Mucosa of descending colon (tissue), 3 donors: ENCODE measurements around the gene TVP23A. TPM values are rescaled to one million over a fixed set of nuclear protein-coding genes. Genes with fewer than 3 reads are reported as not detected.

Experiments used
- ATAC-seq: fragments of 200-7000 bp; cut with Tn5 transposase; one replicate; pipeline ENCODE4 v1.9.1; 2020; ENCODE audit warnings: mild to moderate bottlenecking, moderate library complexity
- DNase-seq, 3 donors: peaks; one replicate each; pipeline ENCODE4 v3.0.0-alpha.2; 2020
- H3K36me3 ChIP-seq: fragments of 200-600 bp; one replicate; pipeline ENCODE4 v1.8.0; 2021; ENCODE audit warnings: low read depth, mild to moderate bottlenecking
- H3K4me1 ChIP-seq: fragments of 200-600 bp; one replicate; pipeline ENCODE4 v1.8.0; 2021; ENCODE audit warnings: low read depth, mild to moderate bottlenecking
- H3K4me3 ChIP-seq: fragments of 200-600 bp; one replicate; pipeline ENCODE4 v1.8.0; 2021; ENCODE audit warnings: mild to moderate bottlenecking
- H3K9me3 ChIP-seq: fragments of 200-600 bp; one replicate; pipeline ENCODE4 v1.8.0; 2021; ENCODE audit warnings: mild to moderate bottlenecking
- intact Hi-C, 2 donors: fragments of 100-400 bp; cut with DNase I in 1 of 2; cut with micrococcal nuclease in 1 of 2; formaldehyde crosslinking; loops; one replicate each; pipeline versions ENCODE4 v1.11.0 to v1.11.1; 2022; cut with DNase I, micrococcal nuclease
- long read RNA-seq, 2 donors: library from polyadenylated mRNA; unstranded; transcript quantifications; one replicate each; pipeline ENCODE4 v2.0.0, GENCODE V29; 2019 to 2021
- total RNA-seq, 3 donors: library from RNA; stranded (reverse); fragmentation: NEBNext Ultra II Directional in 2 of 3; extraction: Animal tissue kit (Norgen Biotek cat#: 25700) in 2 of 3; gene quantifications; one replicate each; pipeline versions ENCODE4 v1.2.1 to v1.2.4, GENCODE V29; 2021 to 2023
- TF ChIP-seq, protein P1 (sequence below): fragments of 200-600 bp; IDR thresholded peaks from one replicate; pipeline ENCODE4 v1.8.0; 2022; ENCODE audit warnings: antibody characterized with exemption, mild to moderate bottlenecking
- donor health status: DM: no; HTN: no; CAD: no; lungs with moderate emphysema.
- donor health status: DM: no; HTN: no; CAD: no.
- donor health status: DM: no; HTN: yes; CAD: no.

Gene TVP23A
- under 1 TPM in 2 of 3 donors, not detected in 1; 0.14 to 0.60 TPM for total RNA-seq
- long read RNA-seq, donor 1, partial matches to known transcripts, result 0 of 1 reads
- long read RNA-seq, donor 1, other reads (novel, unspliced or antisense), result 1 of 1 reads
- long read RNA-seq, donor 2, result 0 reads

DNA sequence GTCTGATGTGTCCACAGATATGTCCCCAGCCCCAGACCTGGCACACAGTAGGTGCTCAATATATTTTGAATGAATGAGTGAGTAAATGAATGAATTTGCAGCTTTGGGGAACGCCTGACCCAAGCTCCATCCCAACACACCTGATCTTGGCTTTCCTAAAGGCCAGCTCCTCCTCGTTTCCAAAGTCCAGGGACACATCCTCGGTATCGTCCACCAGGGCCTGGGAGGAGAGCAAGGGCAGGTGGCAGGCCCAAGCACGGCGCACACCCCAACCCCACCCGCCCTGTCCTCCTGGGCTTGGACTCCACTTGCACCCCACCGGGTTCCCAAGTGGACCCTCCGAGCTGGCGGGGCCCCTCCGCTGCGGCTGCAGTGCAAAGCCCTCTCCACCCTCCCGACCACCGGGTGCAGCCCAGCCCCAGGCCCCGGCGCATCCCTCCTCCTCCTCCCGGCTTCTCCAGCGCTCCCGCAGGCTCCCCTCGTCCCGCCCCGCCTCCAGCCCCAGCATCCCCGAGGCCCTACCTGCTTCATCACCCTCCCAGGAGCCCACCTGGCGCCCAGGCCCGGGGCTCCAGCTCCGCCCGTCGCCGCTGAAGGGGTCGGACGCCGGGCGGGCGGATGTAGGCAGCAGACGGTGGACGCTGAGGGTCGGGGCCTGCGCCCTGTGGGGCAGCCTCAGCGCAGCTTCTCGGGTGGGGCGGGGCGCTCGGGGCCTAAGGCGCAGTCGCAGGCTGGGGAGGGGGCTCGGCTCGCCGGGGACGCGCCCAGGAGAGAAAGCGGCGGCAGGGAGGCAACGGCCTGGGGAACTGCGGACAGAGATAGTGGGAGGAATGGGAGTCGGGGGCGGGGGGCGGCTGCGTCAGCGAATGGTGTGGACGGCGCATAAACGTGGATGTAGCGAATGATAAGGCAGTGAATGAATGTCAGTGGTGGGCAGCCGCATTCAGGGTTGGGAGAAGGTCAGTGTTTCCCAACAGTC lies at the start of gene TVP23A:
TSS of gene TVP23A (minus strand) at position 832 of the 979 bp plus-strand sequence. CDS start at position 531, 301 bp downstream.
- TF ChIP-seq, protein P1, sequence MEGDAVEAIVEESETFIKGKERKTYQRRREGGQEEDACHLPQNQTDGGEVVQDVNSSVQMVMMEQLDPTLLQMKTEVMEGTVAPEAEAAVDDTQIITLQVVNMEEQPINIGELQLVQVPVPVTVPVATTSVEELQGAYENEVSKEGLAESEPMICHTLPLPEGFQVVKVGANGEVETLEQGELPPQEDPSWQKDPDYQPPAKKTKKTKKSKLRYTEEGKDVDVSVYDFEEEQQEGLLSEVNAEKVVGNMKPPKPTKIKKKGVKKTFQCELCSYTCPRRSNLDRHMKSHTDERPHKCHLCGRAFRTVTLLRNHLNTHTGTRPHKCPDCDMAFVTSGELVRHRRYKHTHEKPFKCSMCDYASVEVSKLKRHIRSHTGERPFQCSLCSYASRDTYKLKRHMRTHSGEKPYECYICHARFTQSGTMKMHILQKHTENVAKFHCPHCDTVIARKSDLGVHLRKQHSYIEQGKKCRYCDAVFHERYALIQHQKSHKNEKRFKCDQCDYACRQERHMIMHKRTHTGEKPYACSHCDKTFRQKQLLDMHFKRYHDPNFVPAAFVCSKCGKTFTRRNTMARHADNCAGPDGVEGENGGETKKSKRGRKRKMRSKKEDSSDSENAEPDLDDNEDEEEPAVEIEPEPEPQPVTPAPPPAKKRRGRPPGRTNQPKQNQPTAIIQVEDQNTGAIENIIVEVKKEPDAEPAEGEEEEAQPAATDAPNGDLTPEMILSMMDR, result no peak
- Histone ChIP-seq H3K36me3 (no peaks in the 10 kb centered on the region), H3K9me3 (no peaks in the 10 kb centered on the region), H3K4me1 (no peaks in the 10 kb centered on the region), H3K4me3 (no peak within 1 kb of the TSS)
- intact Hi-C loops, result no loop called here
- ATAC-seq (no peak), DNase-seq (no peak)

DNA sequence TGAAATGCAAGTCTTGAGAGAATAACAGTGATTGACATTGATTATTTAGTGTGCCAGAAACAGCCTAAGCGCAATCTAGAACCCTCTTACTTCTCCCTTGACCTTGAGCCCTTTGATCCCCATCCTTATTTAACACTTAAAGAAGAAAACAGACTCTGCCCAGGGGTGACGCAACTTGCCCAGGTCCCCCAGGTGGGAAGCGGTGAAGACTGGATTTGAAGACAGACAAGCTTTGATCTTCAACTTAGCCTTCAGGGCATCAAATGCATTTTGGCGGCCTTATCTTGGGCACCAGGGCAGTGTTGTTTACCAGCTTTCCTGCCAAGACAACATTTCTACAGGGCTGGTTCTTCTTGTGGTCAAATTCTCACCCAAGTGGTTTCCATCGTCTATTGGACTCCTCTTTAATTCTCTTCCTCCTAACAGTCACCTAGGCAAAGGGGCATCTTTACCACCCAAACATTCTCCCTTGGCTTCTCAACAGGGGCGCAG lies 49.6 kb upstream of the TVP23A start:
- H3K4me1 ChIP-seq, result peaks cover 9% of the 10 kb centered on the region
- ATAC-seq (no peak), DNase-seq (no peak)
- no peaks in the 10 kb centered on the region for H3K9me3 ChIP-seq
- intact Hi-C loops, result no loop called here
- no peaks in the 10 kb centered on the region for H3K36me3 ChIP-seq
- TF ChIP-seq, protein P1, result no peak
- no peak overlapping the region for H3K4me3 ChIP-seq

DNA sequence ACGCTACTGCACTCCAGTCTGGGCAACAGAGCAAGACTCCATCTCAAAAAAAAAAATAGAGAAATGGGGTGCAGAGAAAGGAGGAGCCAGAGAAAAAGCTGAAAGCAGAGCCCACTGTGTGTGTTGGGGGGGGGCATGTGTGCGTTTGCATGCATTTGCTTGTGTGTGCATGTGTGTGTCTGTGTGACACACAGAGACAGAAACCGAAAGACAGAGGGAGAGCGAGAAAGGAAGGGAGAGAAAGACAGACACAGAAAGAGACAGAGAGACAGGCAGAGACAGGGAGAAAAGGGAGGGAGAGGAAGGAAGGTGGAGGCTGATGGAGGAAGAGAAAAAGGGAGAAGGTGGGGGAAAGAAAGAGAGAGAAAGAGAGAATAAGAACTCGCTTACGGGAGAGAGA lies 48.6 kb upstream of the TVP23A start:
- TF ChIP-seq, protein P1, result no peak
- Histone ChIP-seq H3K4me1 (peaks cover 9% of the 10 kb centered on the region), H3K4me3 (no peak overlapping the region), H3K36me3 (no peaks in the 10 kb centered on the region), H3K9me3 (no peaks in the 10 kb centered on the region)
- intact Hi-C loops, result no loop called here
- DNase-seq (no peak), ATAC-seq (no peak)

DNA sequence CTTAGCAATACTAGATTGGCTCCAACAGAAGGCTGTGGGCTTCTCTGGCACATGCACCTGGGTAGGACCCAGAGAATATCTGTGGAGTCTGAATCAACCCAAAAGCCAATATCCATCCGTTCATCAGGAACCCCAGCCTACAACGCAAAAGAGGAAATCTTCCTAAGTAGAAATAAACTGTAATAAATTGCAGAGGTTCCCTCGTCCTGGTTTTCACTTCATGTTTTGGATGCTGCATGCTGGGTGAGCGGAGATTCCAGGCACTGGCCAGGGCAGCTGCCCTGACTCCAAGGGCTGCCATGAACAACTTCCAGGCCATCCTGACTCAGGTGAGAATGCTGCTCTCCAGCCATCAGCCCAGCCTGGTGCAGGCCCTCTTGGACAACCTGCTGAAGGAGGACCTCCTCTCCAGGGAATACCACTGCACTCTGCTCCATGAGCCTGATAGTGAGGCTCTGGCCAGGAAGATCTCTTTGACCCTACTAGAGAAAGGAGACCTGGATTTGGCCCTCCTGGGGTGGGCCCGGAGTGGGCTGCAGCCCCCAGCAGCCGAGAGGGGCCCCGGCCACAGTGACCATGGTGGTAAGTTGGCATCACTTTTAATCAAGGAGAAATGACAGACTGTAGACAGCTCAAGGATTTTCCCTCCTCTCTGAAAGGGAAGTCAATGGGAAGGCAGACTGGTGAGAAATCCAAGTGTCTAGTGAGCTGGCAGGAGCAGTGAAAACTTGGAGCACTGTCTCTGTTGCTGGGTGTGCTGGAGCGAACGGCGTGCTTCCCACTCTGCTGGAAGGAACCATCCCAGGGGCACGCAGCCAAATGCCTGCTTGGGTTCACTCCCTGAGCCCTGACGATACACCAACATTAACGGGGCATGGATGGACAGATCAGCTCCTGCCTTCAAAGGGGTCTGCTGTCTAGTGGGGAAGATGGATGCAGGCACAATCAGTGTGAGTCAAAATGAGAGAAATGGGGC lies 47.7 kb upstream of the TVP23A start:
- intact Hi-C loops, result no loop called here
- no peaks in the 10 kb centered on the region for H3K9me3 ChIP-seq
- ATAC-seq (no peak), DNase-seq (no peak)
- H3K36me3 ChIP-seq, result no peaks in the 10 kb centered on the region
- no peak overlapping the region for H3K4me3 ChIP-seq
- H3K4me1 ChIP-seq, result peaks cover 3% of the 10 kb centered on the region
- TF ChIP-seq, protein P1, result no peak

DNA sequence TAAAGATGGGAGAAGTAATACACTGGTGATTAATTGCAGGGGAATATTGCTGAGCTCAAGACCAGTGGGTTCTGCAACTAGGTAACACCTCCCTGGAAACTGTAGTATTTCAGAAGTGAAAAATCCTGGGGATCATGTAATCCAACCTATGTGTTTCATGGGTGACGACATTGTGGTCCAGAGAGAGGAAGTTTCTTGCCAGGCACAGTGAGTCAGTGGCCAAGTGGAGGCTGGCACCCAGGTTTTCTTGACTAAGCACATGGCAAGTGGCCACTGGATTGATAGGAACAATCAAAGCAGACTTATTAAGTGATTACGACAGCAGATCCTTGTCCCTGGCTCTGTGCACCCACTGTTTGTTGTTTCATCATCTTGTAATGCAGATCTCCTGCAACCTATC lies 43.8 kb upstream of the TVP23A start:
- peak; percentile 25 for ATAC-seq
- intact Hi-C loops, result no loop called here
- Histone ChIP-seq H3K36me3 (no peaks in the 10 kb centered on the region), H3K9me3 (no peaks in the 10 kb centered on the region), H3K4me1 (no peaks in the 10 kb centered on the region), H3K4me3 (no peak overlapping the region)
- TF ChIP-seq, protein P1, result no peak
- no peak for DNase-seq
